ENCODE results near the gene KCNQ1. TPM values are rescaled to one million over a fixed set of nuclear protein-coding genes. Genes with fewer than 3 reads are reported as not detected.

Gene KCNQ1
- total RNA-seq, 1 experiment from 2014 or later, result 1.0 TPM

- Mint-ChIP-seq H3K9me3 (ENCODE audit: unreplicated experiment) (no peaks in the 10 kb centered on the region), H3K27ac (ENCODE audit: unreplicated experiment) (no peak overlapping the region), H3K36me3 (ENCODE audit: insufficient read depth, unreplicated experiment) (no peaks in the 10 kb centered on the region), H3K27me3 (ENCODE audit: insufficient read depth, unreplicated experiment) (peaks cover 10% of the 10 kb centered on the region), H3K4me1 (ENCODE audit: low read depth, unreplicated experiment) (no peaks in the 10 kb centered on the region), H3K4me3 (ENCODE audit: unreplicated experiment) (no peak overlapping the region)
- Histone ChIP-seq H3K4me3 (ENCODE audit: low read depth, low read length) (no peak overlapping the region), H3K4me1 (no peaks in the 10 kb centered on the region), H3K27me3 (replicated peaks; ENCODE audit: control insufficient read depth, insufficient read depth, low read length) (peaks cover 6% of the 10 kb centered on the region), H3K36me3 (ENCODE audit: control insufficient read depth, insufficient read depth, low read length) (no peaks in the 10 kb centered on the region), H3K9me3 (no peaks in the 10 kb centered on the region)
- no peak for DNase-seq
- CTCF ChIA-PET, result no interaction called here
- POLR2A ChIA-PET, result no interaction called here
- BruUV-seq (replicated peaks), result no TSS peak
- intact Hi-C loops (cut with micrococcal nuclease; ENCODE audit: unreplicated experiment), result no loop called here
- TF ChIP-seq CTCF (IDR thresholded peaks at IDR 0.05; ENCODE audit: insufficient read depth in 1 of 2, low read depth in 1 of 2, low read length in 1 of 2, severe bottlenecking in 1 of 2, unreplicated experiment in 1 of 2), result no peak
These were observed 4.1 kb downstream of the KCNQ1 start for GRCh38 chr11:2448661-2449547.

DNA sequence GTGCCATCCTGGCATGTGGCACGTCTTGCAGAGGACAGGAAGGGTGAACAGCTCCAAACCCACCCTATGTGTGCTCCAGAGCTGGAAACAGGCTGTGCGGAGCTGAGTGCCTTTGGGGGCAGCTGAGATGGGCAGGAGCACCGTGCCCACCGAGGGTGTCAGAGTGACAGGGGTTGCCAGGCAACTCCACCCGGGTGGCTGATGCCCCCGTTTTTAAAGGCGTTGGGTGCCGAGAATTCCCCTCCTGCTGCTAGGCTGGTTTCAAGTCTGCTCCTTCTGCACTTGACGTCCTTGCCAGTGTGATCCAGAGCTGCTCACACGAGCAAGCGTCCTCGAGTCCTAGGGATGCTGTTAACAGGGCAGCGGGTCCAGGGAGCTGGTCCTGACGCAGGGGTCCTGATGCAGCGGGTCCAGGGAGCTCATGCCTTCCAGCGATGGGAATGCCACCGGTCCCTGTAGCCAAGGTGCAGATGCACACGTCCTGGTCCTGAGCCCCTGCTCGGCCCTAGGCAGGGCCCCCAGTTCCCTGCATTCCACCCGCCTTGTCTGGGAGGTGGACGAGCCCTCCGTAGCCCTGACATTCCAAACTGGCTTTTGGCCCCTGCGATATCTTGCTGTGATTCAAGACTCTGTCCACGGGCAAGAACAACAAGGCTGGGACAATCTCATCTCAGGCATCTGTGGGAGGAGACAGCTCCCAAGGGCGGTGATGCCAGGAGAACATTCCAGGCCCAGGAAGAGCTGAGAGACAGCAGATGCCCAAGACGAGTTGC, 4.9 kb downstream of the KCNQ1 start:
- H3K4me1 Mint-ChIP-seq (ENCODE audit: low read depth, unreplicated experiment), result no peaks in the 10 kb centered on the region
- Histone ChIP-seq H3K27me3 (replicated peaks; ENCODE audit: control insufficient read depth, insufficient read depth, low read length) (peaks cover 6% of the 10 kb centered on the region), H3K9me3 (no peaks in the 10 kb centered on the region), H3K4me1 (no peaks in the 10 kb centered on the region), H3K36me3 (ENCODE audit: control insufficient read depth, insufficient read depth, low read length) (no peaks in the 10 kb centered on the region), H3K4me3 (ENCODE audit: low read depth, low read length) (no peak overlapping the region)
- no peak overlapping the region for H3K27ac Mint-ChIP-seq (ENCODE audit: unreplicated experiment)
- H3K4me3 Mint-ChIP-seq (ENCODE audit: unreplicated experiment), result no peak overlapping the region
- BruUV-seq (replicated peaks), result no TSS peak
- H3K9me3 Mint-ChIP-seq (ENCODE audit: unreplicated experiment), result no peaks in the 10 kb centered on the region
- H3K36me3 Mint-ChIP-seq (ENCODE audit: insufficient read depth, unreplicated experiment), result no peaks in the 10 kb centered on the region
- peaks cover 10% of the 10 kb centered on the region for H3K27me3 Mint-ChIP-seq (ENCODE audit: insufficient read depth, unreplicated experiment)
- intact Hi-C loops (cut with micrococcal nuclease; ENCODE audit: unreplicated experiment), result no loop called here
- DNase-seq, result no peak
- ChIA-PET CTCF (no interaction called here), POLR2A (interaction anchor here (0.6 kb wide), 1 partner anchor 49 kb away, joined by 3 read pairs; the partner anchor contains the start of gene TSSC4)
- no peak for TF ChIP-seq CTCF (IDR thresholded peaks at IDR 0.05; ENCODE audit: insufficient read depth in 1 of 2, low read depth in 1 of 2, low read length in 1 of 2, severe bottlenecking in 1 of 2, unreplicated experiment in 1 of 2)

GRCh38 chr11:2450321-2451041, 5.7 kb downstream of the KCNQ1 start:
- POLR2A ChIA-PET, result interaction anchor here (0.6 kb wide), 1 partner anchor 50 kb away, joined by 3 read pairs; the partner anchor contains the start of gene TSSC4
- TF ChIP-seq CTCF (IDR thresholded peaks at IDR 0.05; ENCODE audit: insufficient read depth in 1 of 2, low read depth in 1 of 2, low read length in 1 of 2, severe bottlenecking in 1 of 2, unreplicated experiment in 1 of 2), result no peak
- H3K36me3 ChIP-seq (ENCODE audit: control insufficient read depth, insufficient read depth, low read length), result no peaks in the 10 kb centered on the region
- Mint-ChIP-seq H3K27me3 (ENCODE audit: insufficient read depth, unreplicated experiment) (peaks cover 7% of the 10 kb centered on the region), H3K36me3 (ENCODE audit: insufficient read depth, unreplicated experiment) (no peaks in the 10 kb centered on the region), H3K27ac (ENCODE audit: unreplicated experiment) (no peak overlapping the region), H3K4me1 (ENCODE audit: low read depth, unreplicated experiment) (no peaks in the 10 kb centered on the region), H3K4me3 (ENCODE audit: unreplicated experiment) (no peak overlapping the region), H3K9me3 (ENCODE audit: unreplicated experiment) (no peaks in the 10 kb centered on the region)
- no peaks in the 10 kb centered on the region for H3K9me3 ChIP-seq
- DNase-seq, result no peak
- no peaks in the 10 kb centered on the region for H3K4me1 ChIP-seq
- intact Hi-C loops (cut with micrococcal nuclease; ENCODE audit: unreplicated experiment), result no loop called here
- no TSS peak for BruUV-seq (replicated peaks)
- H3K4me3 ChIP-seq (ENCODE audit: low read depth, low read length), result no peak overlapping the region
- CTCF ChIA-PET, result no interaction called here
- peaks cover 4% of the 10 kb centered on the region for H3K27me3 ChIP-seq (replicated peaks; ENCODE audit: control insufficient read depth, insufficient read depth, low read length)

Data from Caco-2 (cell line).